Measurements from ENCODE around the gene SLC26A1.
"Not testable (repeated sequence)": the region's sequence is repeated elsewhere in the genome, so short reads cannot be mapped to it uniquely, and the experiment has no call there.

SLC26A1 gene

GRCh38 chr4:982814-983213 is 10.4 kb downstream of the SLC26A1 start:
- no peak for DNase-seq (ENCODE audit: low spot score)

- DNase-seq (ENCODE audit: low spot score), result no peak
Observed at GRCh38 chr4:982291-982690, 10.9 kb downstream of the SLC26A1 start.

GRCh38 chr4:978957-979701 is 14.1 kb downstream of the SLC26A1 start:
- DNase-seq (ENCODE audit: low spot score), result no peak

GRCh38 chr4:976016-976415 is 17.2 kb downstream of the SLC26A1 start:
- not testable (repeated sequence) for DNase-seq (ENCODE audit: low spot score)

GRCh38 chr4:974668-975067 is 18.5 kb downstream of the SLC26A1 start:
- no peak for DNase-seq (ENCODE audit: low spot score)

- peak; percentile 98 for DNase-seq (ENCODE audit: low spot score)
Observed at GRCh38 chr4:973431-974397, 19.5 kb downstream of the SLC26A1 start, which contains the start of gene DGKQ. DGKQ (minus strand) TSS chr4:973569; CDS start chr4:973482, 87 bp downstream.

- peak; percentile 63 for DNase-seq (ENCODE audit: low spot score)
Observed at GRCh38 chr4:972651-973424, 20.4 kb downstream of the SLC26A1 start.

GRCh38 chr4:971666-972500 is 21.3 kb downstream of the SLC26A1 start:
- DNase-seq (ENCODE audit: low spot score), result no peak

GRCh38 chr4:970854-971520 is 22.2 kb downstream of the SLC26A1 start:
- DNase-seq (ENCODE audit: low spot score), result no peak

- no peak for DNase-seq (ENCODE audit: low spot score)
Observed at GRCh38 chr4:970046-970745, 23.0 kb downstream of the SLC26A1 start.

- DNase-seq (ENCODE audit: low spot score), result no peak
Observed at GRCh38 chr4:968621-969394, 24.4 kb downstream of the SLC26A1 start.

GRCh38 chr4:968221-968620 is 25.0 kb downstream of the SLC26A1 start:
- DNase-seq (ENCODE audit: low spot score), result no peak

GRCh38 chr4:967113-968104 is 25.8 kb downstream of the SLC26A1 start:
- no peak for DNase-seq (ENCODE audit: low spot score)

GRCh38 chr4:966266-967112 is 26.7 kb downstream of the SLC26A1 start:
- no peak for DNase-seq (ENCODE audit: low spot score)

- DNase-seq (ENCODE audit: low spot score), result no peak
Observed at GRCh38 chr4:965766-966134, 27.5 kb downstream of the SLC26A1 start.

- DNase-seq (ENCODE audit: low spot score), result no peak
Observed at GRCh38 chr4:965048-965765, 28.0 kb downstream of the SLC26A1 start.

Measured in germinal center (tissue), 1 donor.